Activated CD4-positive, alpha-beta memory T cell treated with anti-CD3 and anti-CD28 coated beads for 36 hours (primary cell): ENCODE results near the gene NEDD4L. TPM values are rescaled to one million over a fixed set of nuclear protein-coding genes. Genes with fewer than 3 reads are reported as not detected.
"Not testable (repeated sequence)": the region's sequence is repeated elsewhere in the genome, so short reads cannot be mapped to it uniquely, and the experiment has no call there.

Source experiments
- CTCF ChIA-PET: fragments of 350-600 bp; sonication (Branson Sonifier 250); formaldehyde crosslinking; loops from one replicate; lab custom pipeline; 2021; ENCODE audit warnings: antibody characterized with exemption, inconsistent platforms; lab: Charles Lee
- POLR2A ChIA-PET: fragments of 350-600 bp; sonication (Branson Sonifier 250); formaldehyde crosslinking; loops from one replicate; lab custom pipeline; 2021; ENCODE audit warnings: antibody characterized with exemption; lab: Charles Lee
- DNase-seq: peaks from one replicate; pipeline ENCODE4 v3.0.0-alpha.2; 2020
- H3K27ac Mint-ChIP-seq: one replicate; pipeline ENCODE4 v1.8.0; 2021; ENCODE audit warnings: mixed read lengths
- H3K27me3 Mint-ChIP-seq: one replicate; pipeline ENCODE4 v1.8.0; 2021; ENCODE audit warnings: mixed read lengths
- H3K36me3 Mint-ChIP-seq: one replicate; pipeline ENCODE4 v1.8.0; 2021; ENCODE audit warnings: mixed read lengths
- H3K4me1 Mint-ChIP-seq: one replicate; pipeline ENCODE4 v1.8.0; 2021; ENCODE audit warnings: low read depth, mixed read lengths
- H3K4me3 Mint-ChIP-seq: one replicate; pipeline ENCODE4 v1.8.0; 2021; ENCODE audit warnings: mild to moderate bottlenecking, mixed read lengths
- H3K9me3 Mint-ChIP-seq: one replicate; pipeline ENCODE4 v1.8.0; 2021; ENCODE audit warnings: mixed read lengths
- intact Hi-C: fragments of 100-400 bp; cut with micrococcal nuclease; formaldehyde crosslinking; loops from one replicate; pipeline ENCODE4 v1.15.1; 2023
- total RNA-seq, 2 experiments: library from RNA; stranded (reverse); gene quantifications; one replicate each; pipeline ENCODE4 v1.2.3, GENCODE V29; 2021

The NEDD4L gene
- total RNA-seq, 2 experiments from 2014 or later: 3.4 to 3.8 TPM

DNA sequence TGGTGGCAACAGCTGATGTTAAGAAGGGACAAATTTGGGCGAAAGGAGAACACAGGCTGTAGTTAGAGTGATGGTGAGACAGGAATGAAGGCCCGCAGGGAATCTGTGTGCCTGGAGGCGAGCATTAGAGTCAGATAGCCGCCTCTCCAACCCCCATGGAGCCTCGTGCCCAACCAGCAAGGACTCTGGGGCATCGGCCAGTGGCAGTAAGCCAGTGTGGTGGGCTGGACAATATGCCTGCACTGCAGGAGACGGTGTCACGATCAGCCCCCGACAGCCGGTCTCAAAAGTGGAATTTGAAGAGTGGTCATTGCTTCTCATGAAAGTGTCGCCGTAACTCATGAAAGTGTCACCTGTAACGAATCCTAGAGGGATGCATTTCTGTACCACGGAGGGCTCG is 335.4 kb downstream of the NEDD4L start:
- DNase-seq: no peak
- no peak overlapping the region for H3K27ac Mint-ChIP-seq
- H3K4me3 Mint-ChIP-seq: no peak overlapping the region
- ChIA-PET CTCF (no interaction called here), POLR2A (no interaction called here)
- H3K36me3 Mint-ChIP-seq: no peaks in the 10 kb centered on the region
- no peaks in the 10 kb centered on the region for H3K4me1 Mint-ChIP-seq
- no peaks in the 10 kb centered on the region for H3K27me3 Mint-ChIP-seq
- H3K9me3 Mint-ChIP-seq: no peaks in the 10 kb centered on the region
- intact Hi-C loops: no loop called here

DNA sequence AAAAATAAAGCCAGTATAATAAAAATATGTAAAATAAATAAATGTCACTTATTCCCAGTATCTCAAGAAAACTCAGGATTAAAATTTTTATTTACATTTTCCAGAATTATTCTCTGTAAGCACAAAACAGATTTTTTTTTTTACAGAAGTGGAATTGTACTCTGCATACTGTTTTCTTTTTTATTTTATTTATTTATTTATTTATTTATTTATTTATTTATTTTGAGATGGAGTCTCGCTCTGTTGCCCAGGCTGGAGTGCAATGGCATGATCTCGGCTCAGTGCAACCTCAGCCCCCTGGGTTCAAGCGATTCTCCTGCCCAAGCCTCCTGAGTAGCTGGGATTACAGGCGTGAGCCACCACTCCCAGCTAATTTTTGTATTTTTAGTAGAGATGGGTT is 336.1 kb downstream of the NEDD4L start:
- H3K4me3 Mint-ChIP-seq, H3K36me3 Mint-ChIP-seq, CTCF ChIA-PET, H3K27me3 Mint-ChIP-seq, H3K27ac Mint-ChIP-seq, H3K4me1 Mint-ChIP-seq, DNase-seq, H3K9me3 Mint-ChIP-seq, POLR2A ChIA-PET, intact Hi-C loops: not testable (repeated sequence)

DNA sequence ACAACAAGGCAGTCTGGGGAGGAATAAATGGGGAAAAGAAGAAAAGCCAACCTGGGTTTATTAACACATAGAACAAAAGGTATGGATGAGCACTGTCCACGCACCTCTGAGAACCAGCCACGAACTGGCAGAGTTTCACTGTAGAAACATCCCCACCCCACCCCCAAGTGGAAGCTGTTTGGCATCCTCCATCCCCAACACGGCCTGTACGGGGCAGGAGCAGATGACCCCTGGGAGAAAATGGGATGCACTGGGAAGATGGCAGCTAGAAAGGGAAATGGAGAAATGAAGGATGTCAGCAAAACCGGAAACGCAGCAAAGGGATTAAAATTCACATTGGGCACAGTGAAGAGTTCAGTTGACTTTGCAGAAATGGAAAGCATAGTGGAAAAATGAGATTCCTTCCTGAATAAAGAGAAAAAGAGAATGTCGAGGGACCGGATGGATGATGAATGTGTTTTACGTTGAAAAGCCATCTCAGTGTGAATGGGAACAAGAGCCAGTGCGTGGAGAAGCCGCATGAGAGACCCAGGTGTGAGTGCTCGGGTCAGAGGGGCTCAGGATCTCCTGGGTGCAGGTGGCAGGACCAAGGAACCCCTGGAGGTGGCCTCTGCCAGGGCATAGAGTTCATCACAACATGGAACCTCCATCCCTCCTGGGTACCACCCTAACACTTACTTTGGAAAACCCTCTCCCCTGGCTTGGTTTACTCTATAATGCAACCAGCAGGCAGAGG is 337.8 kb downstream of the NEDD4L start:
- H3K4me3 Mint-ChIP-seq: no peak overlapping the region
- ChIA-PET POLR2A (no interaction called here), CTCF (interaction anchor here (0.7 to 1.0 kb wide), 2 partner anchors 111 to 382 kb away, joined by 3 read pairs; no protein-coding TSS in a partner anchor)
- intact Hi-C loops: no loop called here
- H3K36me3 Mint-ChIP-seq: no peaks in the 10 kb centered on the region
- H3K9me3 Mint-ChIP-seq: no peaks in the 10 kb centered on the region
- no peak overlapping the region for H3K27ac Mint-ChIP-seq
- no peaks in the 10 kb centered on the region for H3K27me3 Mint-ChIP-seq
- no peaks in the 10 kb centered on the region for H3K4me1 Mint-ChIP-seq
- no peak for DNase-seq

DNA sequence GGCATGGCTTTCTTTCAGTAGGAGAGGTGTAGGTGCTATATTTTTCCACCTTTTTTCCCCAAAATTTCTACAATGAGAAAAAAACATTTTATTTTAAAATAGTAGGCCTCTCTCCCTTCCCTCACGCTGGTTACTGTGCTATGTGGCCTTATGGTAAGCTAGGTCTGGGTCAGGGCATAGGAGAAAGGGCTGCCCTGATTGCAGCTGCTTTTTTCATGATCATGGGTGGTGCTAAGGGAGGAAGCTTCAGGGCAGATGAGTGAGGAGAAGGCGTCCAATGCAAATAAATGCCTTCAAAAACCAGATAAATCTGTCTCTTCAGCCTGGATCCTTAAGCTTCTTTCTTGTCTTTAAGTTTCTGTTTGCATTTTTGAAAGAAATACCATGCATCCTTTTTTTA is 338.4 kb downstream of the NEDD4L start:
- H3K27ac Mint-ChIP-seq: no peak overlapping the region
- H3K36me3 Mint-ChIP-seq: no peaks in the 10 kb centered on the region
- no peaks in the 10 kb centered on the region for H3K4me1 Mint-ChIP-seq
- DNase-seq: no peak
- ChIA-PET CTCF (no interaction called here), POLR2A (no interaction called here)
- no peak overlapping the region for H3K4me3 Mint-ChIP-seq
- H3K27me3 Mint-ChIP-seq: no peaks in the 10 kb centered on the region
- intact Hi-C loops: no loop called here
- H3K9me3 Mint-ChIP-seq: no peaks in the 10 kb centered on the region

DNA sequence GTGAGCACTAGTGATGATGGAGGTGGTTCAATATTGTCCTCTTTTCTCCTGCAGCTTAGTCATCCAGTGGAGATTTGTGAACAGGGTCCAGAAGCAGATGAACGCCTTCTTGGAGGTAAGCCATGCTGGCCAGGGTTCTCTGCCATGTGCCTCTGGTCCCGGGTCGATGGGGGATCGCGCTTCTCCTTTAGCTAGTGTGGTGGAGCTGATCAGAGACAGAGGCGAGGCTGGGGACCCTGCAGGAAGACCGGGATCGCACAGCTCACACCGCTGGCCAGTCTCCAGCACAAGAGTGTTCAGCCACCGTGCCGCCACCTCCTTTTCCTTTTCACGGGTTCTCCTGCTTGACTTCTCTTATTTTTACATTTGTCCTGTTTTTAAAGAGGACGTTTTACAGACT is 341.4 kb downstream of the NEDD4L start:
- no peak for DNase-seq
- intact Hi-C loops: no loop called here
- CTCF ChIA-PET: no interaction called here
- Mint-ChIP-seq H3K36me3 (no peaks in the 10 kb centered on the region), H3K27me3 (no peaks in the 10 kb centered on the region), H3K4me1 (no peaks in the 10 kb centered on the region), H3K27ac (no peak overlapping the region), H3K9me3 (no peaks in the 10 kb centered on the region), H3K4me3 (no peak overlapping the region)
- POLR2A ChIA-PET: no interaction called here

DNA sequence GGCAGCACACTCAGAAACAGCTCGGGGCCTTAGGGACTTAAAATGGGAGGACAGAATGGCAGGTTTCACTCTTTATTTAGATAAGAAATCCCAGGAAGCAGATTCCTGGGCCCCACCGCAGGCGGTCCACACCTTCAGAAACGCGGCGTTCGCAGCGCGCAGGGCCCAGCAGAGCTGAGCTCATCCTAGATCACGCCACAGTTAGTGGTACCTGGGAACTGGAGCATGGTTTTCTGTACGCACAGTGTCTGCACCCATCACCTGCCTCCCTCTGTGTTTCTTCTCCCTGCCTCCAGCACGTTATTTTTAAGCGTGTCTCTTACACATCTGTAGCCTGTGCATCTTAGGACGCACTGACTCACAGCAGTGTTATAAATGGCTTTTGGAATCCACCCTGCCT is 342.8 kb downstream of the NEDD4L start:
- POLR2A ChIA-PET: no interaction called here
- CTCF ChIA-PET: no interaction called here
- Mint-ChIP-seq H3K4me1 (no peaks in the 10 kb centered on the region), H3K9me3 (no peaks in the 10 kb centered on the region), H3K27me3 (no peaks in the 10 kb centered on the region), H3K27ac (no peak overlapping the region), H3K4me3 (no peak overlapping the region), H3K36me3 (no peaks in the 10 kb centered on the region)
- DNase-seq: no peak
- intact Hi-C loops: no loop called here

DNA sequence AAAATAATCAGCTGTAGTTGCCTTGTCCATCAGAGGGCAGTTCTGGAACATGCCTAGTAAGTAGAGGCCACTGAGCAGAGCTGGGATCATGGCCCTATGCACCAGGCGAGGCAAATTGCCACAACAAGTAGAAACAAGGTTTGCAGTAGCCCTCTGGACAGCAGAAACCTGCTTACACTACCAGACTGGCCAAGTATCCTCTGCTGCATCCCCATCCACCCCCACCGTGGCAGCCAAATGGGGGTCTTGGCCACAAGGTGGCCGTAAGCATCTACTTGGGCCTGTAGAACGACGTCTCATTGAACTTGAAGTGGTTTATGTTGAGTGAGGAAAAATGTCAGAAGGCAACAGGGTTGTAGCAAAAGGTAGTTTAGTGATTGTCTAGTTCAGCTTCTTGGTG is 343.7 kb downstream of the NEDD4L start:
- H3K27me3 Mint-ChIP-seq: no peaks in the 10 kb centered on the region
- no peak for DNase-seq
- CTCF ChIA-PET: interaction anchor here (0.7 kb wide), 1 partner anchor 452 kb away, joined by 5 read pairs; no protein-coding TSS in a partner anchor

DNA sequence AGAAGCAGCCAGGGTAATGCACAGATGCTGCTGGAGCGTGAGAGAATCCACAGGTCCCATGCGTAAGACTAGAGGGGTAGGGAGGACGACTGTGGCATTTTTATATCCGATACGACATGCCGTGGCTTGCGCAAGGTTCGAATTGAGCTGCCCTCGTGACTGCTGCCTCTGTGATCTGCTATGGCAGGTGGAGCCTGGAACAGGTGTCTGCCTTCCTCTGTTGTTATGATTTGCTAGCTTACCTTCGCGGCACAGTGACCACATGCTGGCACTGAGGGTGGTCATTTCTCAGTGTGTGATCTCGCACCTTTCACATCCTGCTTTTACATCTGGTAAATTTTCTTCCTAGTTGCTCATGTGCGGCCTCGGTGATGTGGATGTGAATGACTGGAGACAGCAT is 344.7 kb downstream of the NEDD4L start:
- ChIA-PET CTCF (no interaction called here), POLR2A (no interaction called here)
- intact Hi-C loops: no loop called here
- Mint-ChIP-seq H3K27me3 (no peaks in the 10 kb centered on the region), H3K4me3 (no peak overlapping the region), H3K27ac (no peak overlapping the region), H3K9me3 (no peaks in the 10 kb centered on the region), H3K4me1 (no peaks in the 10 kb centered on the region), H3K36me3 (no peaks in the 10 kb centered on the region)
- no peak for DNase-seq

More for the DNA sequence above, 343.7 kb downstream of the NEDD4L start:
- Mint-ChIP-seq H3K4me1 (no peaks in the 10 kb centered on the region), H3K36me3 (no peaks in the 10 kb centered on the region), H3K27ac (no peak overlapping the region), H3K9me3 (no peaks in the 10 kb centered on the region), H3K4me3 (no peak overlapping the region)
- intact Hi-C loops: no loop called here
- POLR2A ChIA-PET: no interaction called here

DNA sequence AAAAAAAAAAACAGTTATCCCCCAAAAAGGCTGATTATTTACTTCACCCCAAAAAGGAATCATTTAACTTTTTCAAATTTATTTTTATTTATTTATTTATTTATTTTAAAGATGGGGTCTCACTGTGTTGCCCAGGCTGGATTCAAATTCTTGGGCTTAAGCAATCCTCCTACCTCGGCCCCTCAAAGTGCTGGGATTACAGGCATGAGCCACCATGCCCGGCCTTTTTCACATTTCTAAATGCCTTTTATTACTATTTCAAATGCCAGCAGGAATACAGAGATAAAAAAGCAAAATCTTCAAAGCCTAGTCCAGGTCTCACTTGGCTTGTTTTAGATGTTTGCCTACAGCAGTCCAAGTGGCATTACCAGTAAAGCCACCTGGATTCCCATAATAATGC is 345.7 kb downstream of the NEDD4L start:
- no peak for DNase-seq
- Mint-ChIP-seq H3K27ac (no peak overlapping the region), H3K27me3 (no peaks in the 10 kb centered on the region), H3K9me3 (no peaks in the 10 kb centered on the region), H3K36me3 (no peaks in the 10 kb centered on the region), H3K4me3 (no peak overlapping the region), H3K4me1 (no peaks in the 10 kb centered on the region)
- ChIA-PET CTCF (interaction anchor here (0.7 kb wide), 1 partner anchor 956 kb away, joined by 3 read pairs; no protein-coding TSS in a partner anchor), POLR2A (no interaction called here)
- intact Hi-C loops: no loop called here

DNA sequence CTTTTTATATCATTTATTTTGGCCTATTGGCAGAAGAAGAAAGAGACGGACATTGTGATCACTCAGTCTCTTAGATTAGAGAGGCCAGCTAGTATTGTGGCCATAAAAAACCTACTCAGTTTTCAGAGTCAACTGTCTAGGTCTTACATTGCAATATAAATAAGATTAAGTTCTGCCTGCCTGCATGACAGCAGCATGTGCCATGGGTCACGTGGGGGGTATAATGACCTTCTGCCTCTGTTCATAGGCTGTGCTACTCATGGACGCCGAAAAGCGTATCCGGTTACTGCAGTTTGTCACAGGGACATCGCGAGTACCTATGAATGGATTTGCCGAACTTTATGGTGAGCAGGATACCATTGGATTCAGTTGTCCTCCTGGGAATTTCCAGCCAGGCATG is 346.4 kb downstream of the NEDD4L start:
- Mint-ChIP-seq H3K27ac (no peak overlapping the region), H3K4me3 (no peak overlapping the region), H3K36me3 (no peaks in the 10 kb centered on the region), H3K9me3 (no peaks in the 10 kb centered on the region), H3K4me1 (no peaks in the 10 kb centered on the region), H3K27me3 (no peaks in the 10 kb centered on the region)
- ChIA-PET CTCF (interaction anchor here (0.7 kb wide), 1 partner anchor 955 kb away, joined by 3 read pairs; no protein-coding TSS in a partner anchor), POLR2A (no interaction called here)
- intact Hi-C loops: no loop called here
- no peak for DNase-seq

DNA sequence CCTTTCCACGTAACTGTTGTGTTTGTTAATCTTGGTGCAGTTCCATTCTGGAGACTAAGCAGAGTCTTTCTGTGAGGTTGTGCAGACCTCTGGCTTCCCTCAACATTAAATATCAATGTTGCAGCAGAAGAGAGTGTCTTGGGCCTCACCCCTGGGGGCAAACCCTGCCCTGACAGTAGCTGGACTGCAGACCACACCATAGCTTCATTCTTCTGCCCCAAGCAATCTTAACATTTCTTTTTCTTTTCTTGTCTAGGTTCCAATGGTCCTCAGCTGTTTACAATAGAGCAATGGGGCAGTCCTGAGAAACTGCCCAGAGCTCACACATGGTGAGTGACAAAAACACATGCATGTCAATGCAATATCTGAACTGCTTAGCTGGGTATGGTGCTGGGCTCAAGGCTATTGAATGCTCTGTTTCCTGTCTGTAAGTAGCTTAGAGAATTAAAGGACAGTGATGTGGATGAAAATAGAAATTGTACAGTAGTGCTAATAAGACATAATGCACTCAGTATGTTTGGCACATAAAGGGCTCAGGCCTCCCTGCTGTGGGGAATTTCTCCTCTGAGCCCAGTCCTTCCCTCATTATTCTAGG is 347.3 kb downstream of the NEDD4L start:
- peaks cover 5% of the 10 kb centered on the region for H3K4me1 Mint-ChIP-seq
- intact Hi-C loops: no loop called here
- H3K27ac Mint-ChIP-seq: no peak overlapping the region
- H3K27me3 Mint-ChIP-seq: no peaks in the 10 kb centered on the region
- H3K9me3 Mint-ChIP-seq: no peaks in the 10 kb centered on the region
- no peaks in the 10 kb centered on the region for H3K36me3 Mint-ChIP-seq
- POLR2A ChIA-PET: no interaction called here
- H3K4me3 Mint-ChIP-seq: no peak overlapping the region
- CTCF ChIA-PET: no interaction called here
- no peak for DNase-seq

DNA sequence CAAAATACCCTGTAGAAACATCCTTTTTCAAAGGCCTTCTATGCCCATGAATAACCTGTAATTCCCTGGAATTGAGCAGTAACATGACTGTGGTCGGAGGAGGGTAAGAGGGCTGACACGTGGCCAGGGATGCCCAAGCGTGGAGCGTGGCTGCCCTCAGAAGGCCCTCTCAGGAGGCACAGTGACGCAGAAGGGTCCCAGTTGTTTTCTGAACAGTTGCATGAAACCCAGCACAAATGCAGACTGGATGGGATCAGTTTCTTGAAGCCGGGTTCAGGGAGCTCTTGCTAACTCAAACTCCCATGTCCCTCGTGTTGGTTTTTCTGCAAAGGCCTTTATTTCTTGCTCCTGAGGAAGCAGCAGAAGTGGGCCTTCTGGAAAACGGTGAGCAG is 347.9 kb downstream of the NEDD4L start:
- intact Hi-C loops: no loop called here
- peaks cover 5% of the 10 kb centered on the region for H3K4me1 Mint-ChIP-seq
- no peaks in the 10 kb centered on the region for H3K27me3 Mint-ChIP-seq
- H3K27ac Mint-ChIP-seq: no peak overlapping the region
- no peak overlapping the region for H3K4me3 Mint-ChIP-seq
- ChIA-PET POLR2A (no interaction called here), CTCF (no interaction called here)
- no peaks in the 10 kb centered on the region for H3K9me3 Mint-ChIP-seq
- no peaks in the 10 kb centered on the region for H3K36me3 Mint-ChIP-seq
- DNase-seq: no peak
